SU-DHL-6 (cell line): ENCODE data around the gene SHOC2.
A peak's percentile ranks its signal among the peaks of the same experiment; 100 is the strongest.

ENCODE experiments used
- H2AFZ ChIP-seq: fragments of 200-600 bp; sonication (generic); 2 replicates; pipeline ENCODE4 v1.6.1; 2014; ENCODE audit warnings: low read depth, mild to moderate bottlenecking, moderate library complexity, mixed read lengths, antibody characterized with exemption, low read length; ENCODE audit not compliant: severe bottlenecking
- H3F3A ChIP-seq: fragments of 200-600 bp; shearing (Covaris generic); 2 replicates; pipeline ENCODE4 v1.6.0; 2016; ENCODE audit warnings: antibody characterized with exemption, mild to moderate bottlenecking; ENCODE audit not compliant: insufficient read depth
- H3K27ac ChIP-seq: fragments of 200-600 bp; sonication (generic); 2 replicates; pipeline ENCODE4 v1.5.1; 2016; ENCODE audit warnings: low read depth, mild to moderate bottlenecking, low read length, moderate library complexity, mixed read lengths
- H3K27me3 ChIP-seq: fragments of 200-600 bp; sonication (generic), shearing (Covaris generic); 2 replicates; pipeline ENCODE4 v1.6.0; 2014; ENCODE audit warnings: mild to moderate bottlenecking, low read length
- H3K36me3 ChIP-seq: fragments of 200-600 bp; sonication (generic); 2 replicates; pipeline ENCODE4 v1.6.1; 2014; ENCODE audit warnings: mild to moderate bottlenecking, low read length, mixed read lengths
- H3K4me2 ChIP-seq: fragments of 300-600, 200-600 bp; shearing (Covaris generic), sonication (generic); 2 replicates; pipeline ENCODE4 v1.6.0; 2014; ENCODE audit warnings: low read length, low read depth, mild to moderate bottlenecking; ENCODE audit not compliant: poor library complexity, severe bottlenecking
- H3K4me3 ChIP-seq: fragments of 200-600 bp; sonication (generic); 2 replicates; pipeline ENCODE4 v1.5.1; 2014; ENCODE audit warnings: antibody characterized with exemption, low read length, mild to moderate bottlenecking, mixed read lengths; ENCODE audit not compliant: insufficient read depth, poor library complexity, severe bottlenecking
- H3K79me2 ChIP-seq: fragments of 200-600 bp; sonication (generic); 2 replicates; pipeline ENCODE4 v1.6.1; 2014; ENCODE audit warnings: mild to moderate bottlenecking, low read length, moderate library complexity; ENCODE audit not compliant: insufficient read depth
- H3K9ac ChIP-seq: fragments of 200-600 bp; sonication (generic); 2 replicates; pipeline ENCODE4 v1.7.0; 2014; ENCODE audit warnings: mild to moderate bottlenecking, low read length
- H3K9me2 ChIP-seq: fragments of 200-600 bp; sonication (generic); replicated peaks from 2 replicates; pipeline ENCODE4 v1.6.1; 2014; ENCODE audit warnings: low read length; ENCODE audit not compliant: insufficient read depth
- H3K9me3 ChIP-seq: fragments of 200-600 bp; sonication (generic); 2 replicates; pipeline ENCODE4 v1.6.1; 2014; ENCODE audit warnings: low read length, mixed read lengths; ENCODE audit not compliant: insufficient read depth
- H4K20me1 ChIP-seq: fragments of 200-600 bp; sonication (generic); 2 replicates; pipeline ENCODE4 v1.6.1; 2014; ENCODE audit warnings: low read depth, mild to moderate bottlenecking, antibody characterized with exemption, low read length, moderate library complexity, mixed read lengths
- CTCF ChIP-seq: fragments of 200-600 bp; sonication (generic); IDR thresholded peaks from one replicate; pipeline ENCODE4 v1.5.1; 2017; ENCODE audit warnings: antibody characterized with exemption, mild to moderate bottlenecking, low read length, moderate library complexity; ENCODE audit not compliant: insufficient read depth, poor library complexity, severe bottlenecking
- EZH2phosphoT487 ChIP-seq: fragments of 200-600 bp; sonication (generic), shearing (Covaris generic); conservative IDR thresholded peaks from 2 replicates; pipeline ENCODE4 v1.6.1; 2018; ENCODE audit warnings: mild to moderate bottlenecking, antibody characterized with exemption, low read length, moderate library complexity, mixed read lengths

Gene SHOC2

DNA sequence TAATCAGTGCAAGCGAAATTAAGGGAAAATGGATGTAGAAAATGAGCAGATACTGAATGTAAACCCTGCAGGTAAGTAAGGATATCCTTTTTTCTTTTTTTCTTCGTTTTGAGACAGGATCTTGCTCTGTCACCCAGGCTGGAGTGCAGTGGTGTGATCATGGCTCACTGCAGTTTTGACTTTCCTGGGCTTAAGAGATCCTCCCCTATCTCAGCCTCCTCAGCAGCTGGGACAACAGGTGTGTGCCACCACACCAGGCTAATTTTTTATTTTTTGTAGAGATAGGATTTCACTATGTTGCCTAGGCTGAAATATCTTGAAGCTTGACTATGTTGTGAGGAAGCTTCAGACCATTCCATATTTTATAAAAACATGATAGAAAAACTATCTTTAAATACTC lies 43.4 kb upstream of the SHOC2 start:
- H3K27me3 ChIP-seq: no peaks in the 10 kb centered on the region
- H4K20me1 ChIP-seq: no peaks in the 10 kb centered on the region
- H3K9me3 ChIP-seq: no peaks in the 10 kb centered on the region
- no peak for TF ChIP-seq CTCF
- TF ChIP-seq EZH2phosphoT487: no peak
- peaks cover 47% of the 10 kb centered on the region for H3K79me2 ChIP-seq
- H2AFZ ChIP-seq: no peak overlapping the region
- no peaks in the 10 kb centered on the region for H3K9me2 ChIP-seq
- H3K27ac ChIP-seq: peak overlapping the region; percentile 89; the same call in 1 of the 2 replicates
- peaks cover 23% of the 10 kb centered on the region for H3K36me3 ChIP-seq
- H3F3A ChIP-seq: peaks cover 25% of the 10 kb centered on the region
- H3K4me2 ChIP-seq: peak overlapping the region; percentile 99
- peak overlapping the region; percentile 78 for H3K4me3 ChIP-seq
- H3K9ac ChIP-seq: 0 out of 2 replicates have a peak overlapping the region, but pooled peaks have one; percentile 76

- no peaks in the 10 kb centered on the region for H3K27me3 ChIP-seq
- H3K27ac ChIP-seq: no peak overlapping the region; the same call in 1 of the 2 replicates
- no peaks in the 10 kb centered on the region for H3K9me3 ChIP-seq
- TF ChIP-seq EZH2phosphoT487: no peak
- TF ChIP-seq CTCF: no peak
- H3K4me2 ChIP-seq: peak overlapping the region; percentile 99
- peaks cover 30% of the 10 kb centered on the region for H3K36me3 ChIP-seq
- peaks cover 32% of the 10 kb centered on the region for H3F3A ChIP-seq
- no peaks in the 10 kb centered on the region for H4K20me1 ChIP-seq
- H3K79me2 ChIP-seq: peaks cover 47% of the 10 kb centered on the region
- H3K9me2 ChIP-seq: no peaks in the 10 kb centered on the region
- no peak overlapping the region for H2AFZ ChIP-seq
- H3K4me3 ChIP-seq: no peak overlapping the region
- H3K9ac ChIP-seq: no peak overlapping the region
These were observed 42.6 kb upstream of the SHOC2 start for GRCh38 chr10:110876788-110877187.

GRCh38 chr10:110880012-110880411 lies 39.4 kb upstream of the SHOC2 start:
- no peak overlapping the region for H3K27ac ChIP-seq
- peaks cover 61% of the 10 kb centered on the region for H3K36me3 ChIP-seq
- H3K9ac ChIP-seq: no peak overlapping the region
- no peaks in the 10 kb centered on the region for H3K27me3 ChIP-seq
- H3K9me3 ChIP-seq: no peaks in the 10 kb centered on the region
- no peak overlapping the region for H3K4me2 ChIP-seq
- peaks cover 28% of the 10 kb centered on the region for H3K79me2 ChIP-seq
- H2AFZ ChIP-seq: no peak overlapping the region
- no peaks in the 10 kb centered on the region for H3K9me2 ChIP-seq
- H4K20me1 ChIP-seq: no peaks in the 10 kb centered on the region
- no peak for TF ChIP-seq CTCF
- no peak for TF ChIP-seq EZH2phosphoT487
- H3K4me3 ChIP-seq: no peak overlapping the region
- peaks cover 29% of the 10 kb centered on the region for H3F3A ChIP-seq
